NB4 (cell line): ENCODE measurements around the gene CCNY.

ENCODE experiments used
- CTCF ChIP-seq: IDR thresholded peaks from one replicate; pipeline ENCODE4 v1.5.1; 2012; ENCODE audit warnings: low read depth, low read length
- MAX ChIP-seq: IDR thresholded peaks from 2 replicates; pipeline ENCODE4 v1.6.1; 2011; ENCODE audit warnings: low read depth, low read length
- MYC ChIP-seq: IDR thresholded peaks from 2 replicates; pipeline ENCODE4 v1.6.1; 2011; ENCODE audit warnings: low read depth, low read length
- POLR2A ChIP-seq: IDR thresholded peaks from 2 replicates; pipeline ENCODE4 v1.6.1; 2011; ENCODE audit warnings: mild to moderate bottlenecking; ENCODE audit not compliant: insufficient read length; ENCODE audit errors: extremely low read depth

- TF ChIP-seq POLR2A, result no peak
- no peak for TF ChIP-seq CTCF
- TF ChIP-seq MAX, result no peak
- TF ChIP-seq MYC, result no peak
Observed at GRCh38 chr10:35359873-35360272, 23.6 kb downstream of the CCNY start.
